GM19438 (cell line): ENCODE measurements around the gene ADM2.

ENCODE experiments used
- ATAC-seq: cut with Tn5 transposase; IDR thresholded peaks from one replicate; pipeline ENCODE4 v1.9.1; 2021; ENCODE audit warnings: low read depth; ENCODE audit not compliant: unreplicated experiment

ADM2 gene

GRCh38 chr22:50445071-50445879 lies 36.1 kb upstream of the ADM2 start:
- no peak for ATAC-seq

GRCh38 chr22:50445880-50446707 lies 35.2 kb upstream of the ADM2 start:
- ATAC-seq = no peak

GRCh38 chr22:50446708-50447575 lies 34.4 kb upstream of the ADM2 start:
- no peak for ATAC-seq

- no peak for ATAC-seq
These were observed 33.5 kb upstream of the ADM2 start for GRCh38 chr22:50447576-50448551.

GRCh38 chr22:50452649-50453048 lies 28.7 kb upstream of the ADM2 start:
- no peak for ATAC-seq

GRCh38 chr22:50454556-50455075 lies 26.7 kb upstream of the ADM2 start:
- no peak for ATAC-seq

- no peak for ATAC-seq
These were observed 26.1 kb upstream of the ADM2 start for GRCh38 chr22:50455201-50455600.

- no peak for ATAC-seq
These were observed 25.3 kb upstream of the ADM2 start for GRCh38 chr22:50456026-50456425.

- no peak for ATAC-seq
These were observed 24.7 kb upstream of the ADM2 start for GRCh38 chr22:50456466-50457234.

GRCh38 chr22:50459016-50459415 lies 22.3 kb upstream of the ADM2 start:
- no peak for ATAC-seq

- no peak for ATAC-seq
These were observed 21.7 kb upstream of the ADM2 start for GRCh38 chr22:50459496-50460140.

GRCh38 chr22:50460938-50461337 lies 20.4 kb upstream of the ADM2 start:
- no peak for ATAC-seq

- no peak for ATAC-seq
These were observed 19.8 kb upstream of the ADM2 start for GRCh38 chr22:50461536-50461935.

GRCh38 chr22:50461979-50462540 lies 19.3 kb upstream of the ADM2 start:
- no peak for ATAC-seq

- no peak for ATAC-seq
These were observed 18.0 kb upstream of the ADM2 start for GRCh38 chr22:50463188-50463900.

- ATAC-seq = no peak
These were observed 16.9 kb upstream of the ADM2 start for GRCh38 chr22:50464451-50464850.
